Heart right ventricle (tissue), 16 donors: ENCODE measurements around the gene EYS. TPM values are rescaled to one million over a fixed set of nuclear protein-coding genes. Genes with fewer than 3 reads are reported as not detected.
"Not testable (repeated sequence)": the region's sequence is repeated elsewhere in the genome, so short reads cannot be mapped to it uniquely, and the experiment has no call there.

Experiments used
- ATAC-seq, 8 donors: fragments of 200-7000 bp; cut with Tn5 transposase; one replicate each; pipeline ENCODE4 v1.9.1; 2020; ENCODE audit warnings: mild to moderate bottlenecking in 8 of 8, moderate library complexity in 8 of 8, moderate number of reproducible peaks in 1 of 8
- DNase-seq, 2 donors: peaks; one replicate each; pipeline ENCODE4 v3.0.0-alpha.2; 2020
- H3K27ac ChIP-seq, 10 donors: fragments of 200-600 bp; sonication (generic) in 2 of 10; one replicate each; pipeline versions ENCODE4 v1.5.0 to v1.8.0; 2020 to 2022; ENCODE audit warnings: mild to moderate bottlenecking in 3 of 10
- H3K27me3 ChIP-seq, 7 donors: fragments of 200-600 bp; one replicate each; pipeline ENCODE4 v1.8.0; 2021 to 2022; ENCODE audit warnings: mild to moderate bottlenecking in 2 of 7
- H3K36me3 ChIP-seq, 9 donors: fragments of 200-600 bp; sonication (generic) in 1 of 9; one replicate each; pipeline versions ENCODE4 v1.5.0 to v1.8.0; 2020 to 2022; ENCODE audit warnings: mild to moderate bottlenecking in 2 of 9
- H3K4me1 ChIP-seq, 9 donors: fragments of 200-600 bp; sonication (generic) in 1 of 9; one replicate each; pipeline versions ENCODE4 v1.5.0 to v1.8.0; 2020 to 2022; ENCODE audit warnings: mild to moderate bottlenecking in 4 of 9
- H3K4me3 ChIP-seq, 10 donors: fragments of 200-600 bp; sonication (generic) in 2 of 10; one replicate each; pipeline versions ENCODE4 v1.5.0 to v1.8.0; 2020 to 2022; ENCODE audit warnings: mild to moderate bottlenecking in 7 of 10, moderate library complexity in 2 of 10
- H3K9me3 ChIP-seq, 11 donors: fragments of 200-600 bp in 10 of 11; sonication (generic) in 2 of 11; one replicate each; pipeline versions ENCODE4 v1.5.0 to v1.8.0; 2013 to 2022; ENCODE audit warnings: mild to moderate bottlenecking in 2 of 11, control low read depth in 1 of 11, moderate library complexity in 1 of 11
- CTCF ChIP-seq, 9 donors: fragments of 200-600 bp; sonication (generic) in 2 of 9; IDR thresholded peaks; one replicate each; pipeline versions ENCODE4 v1.5.0 to v1.8.0; 2021 to 2022; ENCODE audit warnings: antibody characterized with exemption in 9 of 9, mild to moderate bottlenecking in 5 of 9, moderate library complexity in 1 of 9
- WGBS, 2 donors: extraction: QIAGEN DNeasy Blood & Tissue Kit; methylation state at CpG; one replicate each; pipeline ENCODE4 v1.1.7; 2013; ENCODE audit warnings: inconsistent platforms in 1 of 2; 5-methylcytosine and 5-hydroxymethylcytosine counted together
- intact Hi-C, 10 donors: fragments of 100-400 bp; cut with DNase I; formaldehyde crosslinking; loops; one replicate each; pipeline versions ENCODE4 v1.11.1 to v1.14.2; 2022
- polyA plus RNA-seq, 2 donors: library from polyadenylated mRNA; stranded (reverse); fragments of 200-250 nt; gene quantifications; one replicate each; pipeline ENCODE4 v1.2.3, GENCODE V29; 2013
- total RNA-seq, 10 donors: library from RNA; stranded (reverse); fragmentation: NEBNext Ultra II Directional in 3 of 10; extraction: Animal tissue kit (Norgen Biotek cat#: 25700) in 3 of 10; gene quantifications; one replicate each; pipeline versions ENCODE4 v1.2.1 to v1.2.4, GENCODE V29; 2021 to 2023
- donor health status: Arrhythmogenic right ventricular cardiomyopathy.
- donor health status: ischemic (EF 13 %, LVEDD 7.1; RV severe dilation, severe dysfunction).
- donor health status: healthy with polysubstance abuse.
- donor health status: DM: no; HTN: yes; CAD: no.
- donor health status: DM: no; HTN: no; CAD: no.
- donor health status: ischemic (EF 25% LVEDD 6.9; RV normal size, moderate dysfunction).
- donor health status: ischemic (EF 25% LVEDD 5.7; RV mildly dilated, moderate dysfunction).
- donor health status: healthy.
- donor health status: DM: yes; HTN: yes; CAD: no.
- donor health status: Ischemic cardiomyopathy.
- donor health status: ischemic (EF 35%, LVEDD 5.7; RV mildly dilated, moderate dysfunction).
- donor health status: nonischemic (EF 11% LVEDD 7.7; RV severe dilation, severe dysfunction).
- donor health status: DM: yes; HTN: yes; CAD: no.
- donor health status: PGD.
- donor health status: ischemic (EF 29% LVEDD 5.4; RV normal size, mild dysfunction).
- donor health status: nonischemic (EF 23%, LVEDD 6.1; RV moderate dilation, normal function).

Gene EYS
- total and polyA plus RNA-seq, 12 donors = 0.02 to 0.40 (median 0.18) TPM; not detected in 8

DNA sequence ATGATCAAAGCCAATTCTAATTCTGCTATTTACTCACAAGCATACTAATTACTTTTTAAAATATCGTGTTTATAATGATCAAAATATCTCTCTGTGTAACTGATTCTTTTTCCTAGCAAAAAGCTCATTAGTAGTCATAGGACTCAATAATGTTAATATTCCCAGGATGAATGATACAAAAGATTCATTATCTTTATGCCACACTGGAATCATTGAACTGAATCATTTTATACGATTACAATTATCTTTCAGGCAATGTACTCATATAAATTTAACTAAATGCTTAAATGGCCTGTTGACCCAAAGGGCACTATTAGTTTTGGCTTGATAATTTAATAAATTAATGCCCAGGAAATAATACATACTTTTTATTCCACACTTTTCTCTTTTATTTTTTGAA, 96.3 kb downstream of the EYS start:
- H3K4me1 ChIP-seq = no peaks in the 10 kb centered on the region
- H3K9me3 ChIP-seq = peaks cover 0 to 4% (median 0%) of the 10 kb centered on the region in 11 donors
- no peak for DNase-seq
- ATAC-seq = no peak
- 90% methylated on average over 2 of the region's 2 CpGs for WGBS, 2 donors
- H3K4me3 ChIP-seq = no peak overlapping the region
- H3K36me3 ChIP-seq = no peaks in the 10 kb centered on the region
- no peak overlapping the region for H3K27ac ChIP-seq
- H3K27me3 ChIP-seq = no peaks in the 10 kb centered on the region
- intact Hi-C loops = no loop called here
- TF ChIP-seq CTCF (IDR thresholded peaks at IDR 0.05) = no peak

DNA sequence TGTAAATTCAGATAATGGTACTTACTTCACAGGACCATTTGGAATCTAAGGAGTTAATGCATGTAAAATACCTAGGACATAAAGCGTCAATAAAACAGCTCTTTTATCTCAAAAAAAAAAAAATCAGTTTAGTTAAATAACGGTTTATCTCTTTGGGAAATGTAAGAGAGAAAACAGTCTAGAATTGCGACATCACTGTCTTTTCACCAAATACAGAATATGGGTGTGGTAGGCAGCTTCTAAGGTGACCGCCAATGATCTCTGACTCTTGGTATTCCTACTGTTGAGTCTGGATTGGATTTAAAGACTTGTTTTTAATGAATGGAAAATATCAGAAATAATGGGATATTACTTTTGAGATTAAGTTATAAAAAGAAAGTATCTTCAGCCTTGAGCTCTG, 111.5 kb downstream of the EYS start:
- no peak for DNase-seq
- ATAC-seq = no peak
- H3K36me3 ChIP-seq = no peaks in the 10 kb centered on the region
- no peaks in the 10 kb centered on the region for H3K27me3 ChIP-seq
- WGBS, 2 donors = 73 to 79% methylated on average over 4 of the region's 4 CpGs
- peaks cover 0 to 4% (median 0%) of the 10 kb centered on the region in 11 donors for H3K9me3 ChIP-seq
- no peak overlapping the region for H3K4me3 ChIP-seq
- no peaks in the 10 kb centered on the region for H3K4me1 ChIP-seq
- no peak overlapping the region for H3K27ac ChIP-seq
- intact Hi-C loops = no loop called here
- no peak for TF ChIP-seq CTCF (IDR thresholded peaks at IDR 0.05)

DNA sequence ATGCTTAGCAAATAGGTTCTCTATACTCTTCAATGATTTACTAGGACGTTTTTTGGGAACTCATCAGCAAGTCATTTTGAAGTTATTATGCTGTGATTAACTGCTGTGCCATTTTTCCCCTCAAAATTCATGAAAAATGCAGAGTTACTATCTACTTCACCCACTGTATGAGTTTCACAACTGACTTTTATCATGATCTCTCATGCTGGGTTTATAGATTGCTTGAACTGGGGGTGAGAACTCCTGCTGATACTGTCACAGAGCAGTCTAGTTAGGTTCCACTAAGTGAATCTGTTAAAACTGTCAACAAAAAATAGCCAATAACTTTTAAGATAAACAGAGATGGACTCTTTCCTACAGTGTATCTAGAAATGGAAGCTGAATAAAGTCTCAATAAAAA, 136.7 kb downstream of the EYS start:
- no peak for TF ChIP-seq CTCF (IDR thresholded peaks at IDR 0.05)
- intact Hi-C loops = no loop called here
- no peak for DNase-seq
- no peaks in the 10 kb centered on the region for H3K27me3 ChIP-seq
- ATAC-seq = no peak
- H3K27ac ChIP-seq = no peak overlapping the region
- H3K36me3 ChIP-seq = no peaks in the 10 kb centered on the region
- H3K4me1 ChIP-seq = no peaks in the 10 kb centered on the region
- H3K9me3 ChIP-seq = peaks cover 0 to 6% (median 0%) of the 10 kb centered on the region in 11 donors
- WGBS, 2 donors = 36 to 39% methylated on average over 1 of the region's 1 CpG
- no peak overlapping the region for H3K4me3 ChIP-seq

DNA sequence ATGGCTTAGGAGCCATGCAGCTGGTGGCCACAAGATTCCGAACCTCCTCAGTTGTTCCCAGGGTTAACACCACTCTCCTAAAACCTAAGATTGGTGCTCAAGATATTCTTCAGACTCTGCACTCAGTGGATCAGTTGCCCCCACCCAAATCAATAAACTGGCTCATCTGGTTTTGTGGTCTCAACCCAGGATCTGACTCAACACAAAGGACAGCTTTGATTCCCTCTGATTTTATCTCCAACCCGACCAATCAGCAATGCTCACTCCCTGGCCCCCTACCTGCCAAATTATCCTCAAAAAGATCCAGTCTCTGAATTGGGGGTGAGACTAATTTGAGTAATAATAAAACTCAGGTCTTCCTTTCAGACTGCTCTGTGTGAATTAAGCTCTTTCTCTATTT, 137.5 kb downstream of the EYS start:
- no peak overlapping the region for H3K27ac ChIP-seq
- intact Hi-C loops = no loop called here
- DNase-seq (no peak), ATAC-seq (no peak)
- H3K9me3 ChIP-seq = peaks cover 0 to 6% (median 0%) of the 10 kb centered on the region in 11 donors
- no peak for TF ChIP-seq CTCF (IDR thresholded peaks at IDR 0.05)
- no peak overlapping the region for H3K4me3 ChIP-seq
- no peaks in the 10 kb centered on the region for H3K36me3 ChIP-seq
- H3K4me1 ChIP-seq = no peaks in the 10 kb centered on the region
- 75 to 80% methylated on average over 2 of the region's 2 CpGs for WGBS, 2 donors
- H3K27me3 ChIP-seq = no peaks in the 10 kb centered on the region

GRCh38 chr6:65569056-65569455, 138.0 kb downstream of the EYS start:
- intact Hi-C loops, H3K4me1 ChIP-seq, ATAC-seq, H3K9me3 ChIP-seq, H3K36me3 ChIP-seq, H3K27me3 ChIP-seq, H3K4me3 ChIP-seq, DNase-seq, H3K27ac ChIP-seq: not testable (repeated sequence)
- 75 to 78% methylated on average over 7 of the region's 7 CpGs for WGBS, 2 donors
